Subcutaneous adipose tissue (tissue), 4 donors: ENCODE measurements around the gene MGAT4A. TPM values are rescaled to one million over a fixed set of nuclear protein-coding genes. Genes with fewer than 3 reads are reported as not detected.

Experiments used
- CTCF ChIP-seq: fragments of 450-650 bp; IDR thresholded peaks from one replicate; pipeline ENCODE4 v1.5.1; 2016; ENCODE audit warnings: low read depth, mild to moderate bottlenecking, control low read depth, antibody characterized with exemption, moderate library complexity
- total RNA-seq, 4 donors: library from RNA; depleted of rRNA; stranded (reverse); fragments of >200 nt; gene quantifications; one replicate each; pipeline ENCODE4 v1.1.0, GENCODE V29; 2016

Gene MGAT4A
- total RNA-seq, 4 donors from 2014 or later: 23.0 to 30.8 (median 27.5) TPM

- TF ChIP-seq CTCF: no peak
Observed at GRCh38 chr2:98648451-98648850, 82.5 kb downstream of the MGAT4A start.

- TF ChIP-seq CTCF: no peak
Observed at GRCh38 chr2:98647636-98648035, 83.3 kb downstream of the MGAT4A start.

DNA sequence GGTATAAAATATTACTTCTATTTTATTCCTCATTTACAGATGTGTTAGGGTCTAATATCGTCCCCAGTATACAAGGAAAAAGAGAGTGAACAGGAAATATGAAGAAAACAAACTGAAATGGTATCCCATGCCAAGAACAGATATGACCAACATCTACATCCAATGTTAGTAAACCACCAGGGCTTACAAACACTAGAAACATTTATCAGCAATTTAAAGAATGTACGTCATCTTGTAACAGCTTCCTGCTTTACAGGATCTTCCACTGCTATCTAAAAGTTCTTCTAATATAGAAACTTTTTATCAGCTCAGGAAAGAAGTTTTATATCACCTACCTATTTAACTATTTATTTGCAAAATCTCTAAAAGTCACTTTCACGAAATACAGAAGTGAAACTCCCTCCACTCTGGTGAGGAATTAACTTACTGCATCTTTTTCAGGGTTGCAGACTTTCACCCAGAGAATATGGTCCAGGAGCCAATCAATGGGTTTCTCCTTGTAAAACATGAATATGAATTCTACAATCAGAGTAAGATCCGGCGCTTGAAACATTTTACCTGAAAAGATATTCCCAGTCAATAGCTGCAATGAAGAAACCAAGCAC is 87.3 kb downstream of the MGAT4A start:
- no peak for TF ChIP-seq CTCF

GRCh38 chr2:98637401-98638147 is 93.4 kb downstream of the MGAT4A start:
- TF ChIP-seq CTCF: no peak

DNA sequence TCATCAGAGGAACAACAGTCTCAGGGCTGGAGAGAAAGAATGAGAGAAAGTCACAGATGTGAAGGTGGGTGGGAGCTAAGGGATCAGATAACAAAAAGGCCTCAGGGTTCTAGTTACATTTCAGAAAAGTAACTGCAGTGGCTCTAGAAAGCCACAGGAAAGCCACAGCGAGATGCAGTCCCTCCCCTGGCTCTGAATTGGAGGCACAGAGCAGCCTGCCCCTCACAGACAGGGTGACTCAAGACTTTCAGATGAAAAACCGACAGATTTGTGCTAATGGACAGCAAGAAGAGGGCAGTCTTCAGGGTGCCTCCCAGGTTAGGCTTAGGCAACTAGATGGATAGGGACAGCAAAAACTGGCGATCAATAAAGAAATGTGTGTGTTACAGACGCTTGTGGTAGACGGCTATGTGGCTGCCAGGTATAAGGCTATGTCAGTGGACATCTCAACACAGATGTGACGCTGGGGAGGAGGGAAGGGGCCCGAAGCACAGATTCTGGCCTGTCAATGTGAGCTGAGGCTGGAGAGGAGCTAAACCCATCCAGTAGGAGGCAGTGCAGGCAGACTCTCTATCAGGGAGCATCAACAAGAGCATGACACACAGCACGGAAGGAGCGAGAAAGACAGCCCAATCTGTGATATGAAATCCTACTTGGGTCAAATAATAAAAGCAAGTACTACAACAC is 96.4 kb downstream of the MGAT4A start:
- TF ChIP-seq CTCF: no peak

DNA sequence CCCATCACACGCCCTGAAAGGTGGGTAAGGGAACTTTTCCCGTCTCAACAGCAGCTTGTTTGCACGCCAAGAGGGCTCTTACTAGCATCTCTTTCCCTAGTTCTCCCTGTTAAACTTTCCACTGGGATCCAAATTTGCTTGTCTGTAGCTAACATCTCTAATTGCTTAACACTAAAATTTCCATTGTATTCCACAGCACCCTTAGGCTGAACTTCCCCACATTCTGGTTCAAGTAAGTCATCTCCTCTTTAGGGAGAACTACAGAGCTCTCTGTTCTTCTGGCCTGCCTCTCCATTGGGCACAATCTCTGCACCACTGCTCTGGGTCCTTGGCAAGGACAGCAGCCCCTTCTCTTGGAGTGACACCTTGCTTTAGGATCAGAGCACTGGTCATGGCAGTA is 98.6 kb downstream of the MGAT4A start:
- TF ChIP-seq CTCF: no peak

- no peak for TF ChIP-seq CTCF
Observed at GRCh38 chr2:98623657-98624056, 107.3 kb downstream of the MGAT4A start.
